Suprapubic skin (tissue), 4 donors: ENCODE results near the gene GPRIN1. TPM values are rescaled to one million over a fixed set of nuclear protein-coding genes. Genes with fewer than 3 reads are reported as not detected.

Experiments used
- DNase-seq, 2 donors: peaks; one replicate each; pipeline ENCODE4 v3.0.0-alpha.2; 2019; ENCODE audit warnings: low spot score in 2 of 2
- H3K27ac ChIP-seq: fragments of 200-600 bp; sonication (generic); one replicate; pipeline ENCODE4 v1.5.1; 2019
- H3K27me3 ChIP-seq: fragments of 200-600 bp; sonication (generic); one replicate; pipeline ENCODE4 v1.5.1; 2019
- H3K36me3 ChIP-seq: fragments of 200-600 bp; sonication (generic); one replicate; pipeline ENCODE4 v1.5.1; 2019
- H3K4me1 ChIP-seq: fragments of 200-600 bp; sonication (generic); one replicate; pipeline ENCODE4 v1.5.1; 2019
- H3K4me3 ChIP-seq: fragments of 200-600 bp; sonication (generic); one replicate; pipeline ENCODE4 v1.5.1; 2019; ENCODE audit warnings: mild to moderate bottlenecking
- H3K9me3 ChIP-seq: fragments of 200-600 bp; sonication (generic); one replicate; pipeline ENCODE4 v1.5.1; 2019
- CTCF ChIP-seq, 2 donors: fragments of 200-600 bp in 1 of 2; fragments of 450-650 bp in 1 of 2; sonication (generic) in 1 of 2; IDR thresholded peaks; one replicate each; pipeline ENCODE4 v1.5.1; 2016 to 2019; ENCODE audit warnings: antibody characterized with exemption in 2 of 2, mild to moderate bottlenecking in 1 of 2, moderate library complexity in 1 of 2
- EP300 ChIP-seq: sonication (generic); formaldehyde crosslinking; IDR thresholded peaks from one replicate; pipeline ENCODE4 v1.6.1; 2017; ENCODE audit warnings: antibody characterized with exemption
- POLR2A ChIP-seq, 2 donors: fragments of 450-650 bp; IDR thresholded peaks; one replicate each; pipeline ENCODE4 v1.6.1; 2017; ENCODE audit warnings: antibody characterized with exemption in 2 of 2, mild to moderate bottlenecking in 2 of 2, moderate library complexity in 2 of 2
- POLR2AphosphoS5 ChIP-seq, 3 donors: sonication (generic); formaldehyde crosslinking; IDR thresholded peaks; one replicate each; pipeline ENCODE4 v1.6.1; 2017; ENCODE audit warnings: antibody characterized with exemption in 3 of 3
- WGBS: methylation state at CpG from one replicate; pipeline ENCODE4 v1.1.5; 2018; 5-methylcytosine and 5-hydroxymethylcytosine counted together
- total RNA-seq, 4 donors: library from RNA; depleted of rRNA; stranded (reverse); fragments of >200 nt; gene quantifications; one replicate each; pipeline ENCODE4 v1.1.0, GENCODE V29; 2016

Gene GPRIN1
- total RNA-seq, 4 donors from 2014 or later = 0.24 to 2.8 (median 1.5) TPM

- H3K27me3 ChIP-seq = no peaks in the 10 kb centered on the region
- DNase-seq = no peak
- H3K36me3 ChIP-seq = no peaks in the 10 kb centered on the region
- no peak overlapping the region for H3K27ac ChIP-seq
- TF ChIP-seq POLR2AphosphoS5 (IDR thresholded peaks at IDR 0.05) (no peak), CTCF (IDR thresholded peaks at IDR 0.05) (no peak), EP300 (no peak), POLR2A (IDR thresholded peaks at IDR 0.05) (no peak)
- H3K4me1 ChIP-seq = peaks cover 29% of the 10 kb centered on the region
- H3K4me3 ChIP-seq = peak overlapping the region; percentile 73
- no peaks in the 10 kb centered on the region for H3K9me3 ChIP-seq
- 66% methylated on average over 2 of the region's 11 CpGs for WGBS
Observed at GRCh38 chr5:176646707-176647029, 36.7 kb upstream of the GPRIN1 start.

- 88% methylated on average over 7 of the region's 7 CpGs for WGBS
- peak overlapping the region; percentile 73 for H3K4me3 ChIP-seq
Observed at GRCh38 chr5:176646049-176646706, 36.2 kb upstream of the GPRIN1 start.

GRCh38 chr5:176644878-176645670 lies 35.1 kb upstream of the GPRIN1 start:
- no peak for DNase-seq
- TF ChIP-seq EP300 (no peak), CTCF (IDR thresholded peaks at IDR 0.05) (no peak), POLR2A (IDR thresholded peaks at IDR 0.05) (no peak)
- no peaks in the 10 kb centered on the region for H3K36me3 ChIP-seq
- H3K9me3 ChIP-seq = no peaks in the 10 kb centered on the region
- peaks cover 23% of the 10 kb centered on the region for H3K4me1 ChIP-seq
- 90% methylated on average over 22 of the region's 22 CpGs for WGBS
- H3K4me3 ChIP-seq = no peak overlapping the region
- H3K27ac ChIP-seq = no peak overlapping the region
- H3K27me3 ChIP-seq = no peaks in the 10 kb centered on the region

More at GRCh38 chr5:176646049-176646706, 36.2 kb upstream of the GPRIN1 start:
- Histone ChIP-seq H3K27me3 (no peaks in the 10 kb centered on the region), H3K27ac (no peak overlapping the region), H3K9me3 (no peaks in the 10 kb centered on the region), H3K4me1 (peaks cover 26% of the 10 kb centered on the region), H3K36me3 (no peaks in the 10 kb centered on the region)
- no peak for DNase-seq
- TF ChIP-seq EP300 (no peak), CTCF (IDR thresholded peaks at IDR 0.05) (no peak), POLR2AphosphoS5 (IDR thresholded peaks at IDR 0.05) (no peak), POLR2A (IDR thresholded peaks at IDR 0.05) (no peak)

- H3K27ac ChIP-seq = no peak overlapping the region
Observed at GRCh38 chr5:176644294-176644693, 34.3 kb upstream of the GPRIN1 start.

More at GRCh38 chr5:176644294-176644693, 34.3 kb upstream of the GPRIN1 start:
- H3K4me1 ChIP-seq = peaks cover 23% of the 10 kb centered on the region
- H3K27me3 ChIP-seq = no peaks in the 10 kb centered on the region
- no peaks in the 10 kb centered on the region for H3K36me3 ChIP-seq
- no peak overlapping the region for H3K4me3 ChIP-seq
- 80% methylated on average over 7 of the region's 9 CpGs for WGBS
- TF ChIP-seq CTCF (IDR thresholded peaks at IDR 0.05) = no peak
- no peak for TF ChIP-seq POLR2AphosphoS5 (IDR thresholded peaks at IDR 0.05)
- no peak for TF ChIP-seq POLR2A (IDR thresholded peaks at IDR 0.05)
- TF ChIP-seq EP300 = no peak
- no peaks in the 10 kb centered on the region for H3K9me3 ChIP-seq
- DNase-seq = no peak
